ENCODE data around the gene CCDC87. TPM values are rescaled to one million over a fixed set of nuclear protein-coding genes. Genes with fewer than 3 reads are reported as not detected.

The CCDC87 gene
- total RNA-seq, 2 donors from 2014 or later = 0.19 to 0.50 TPM

DNA sequence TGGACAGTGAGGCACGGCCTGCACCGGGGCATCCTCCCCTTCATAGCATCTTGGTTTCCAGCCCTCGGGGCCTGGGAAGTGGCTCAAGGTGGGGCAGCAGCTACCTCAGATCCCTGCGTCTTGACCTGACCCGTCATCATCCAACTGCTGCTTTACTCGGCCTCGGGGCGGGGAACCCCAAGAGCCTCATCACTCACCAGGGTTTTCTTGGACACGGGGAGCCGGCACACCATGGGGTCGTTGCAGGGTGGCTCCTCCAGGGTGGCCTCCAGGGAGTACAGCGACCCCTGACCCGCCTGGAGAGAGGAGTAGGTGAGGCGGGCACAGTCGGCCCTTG lies 25.1 kb downstream of the CCDC87 start:
- no peaks in the 10 kb centered on the region for H3K36me3 Mint-ChIP-seq
- H3K9me3 Mint-ChIP-seq = no peaks in the 10 kb centered on the region
- DNase-seq (ENCODE audit: low spot score in 2 of 2) (no peak), ATAC-seq (peak in 1 of 2 donors; percentile 14)
- no peak overlapping the region for H3K27ac Mint-ChIP-seq

DNA sequence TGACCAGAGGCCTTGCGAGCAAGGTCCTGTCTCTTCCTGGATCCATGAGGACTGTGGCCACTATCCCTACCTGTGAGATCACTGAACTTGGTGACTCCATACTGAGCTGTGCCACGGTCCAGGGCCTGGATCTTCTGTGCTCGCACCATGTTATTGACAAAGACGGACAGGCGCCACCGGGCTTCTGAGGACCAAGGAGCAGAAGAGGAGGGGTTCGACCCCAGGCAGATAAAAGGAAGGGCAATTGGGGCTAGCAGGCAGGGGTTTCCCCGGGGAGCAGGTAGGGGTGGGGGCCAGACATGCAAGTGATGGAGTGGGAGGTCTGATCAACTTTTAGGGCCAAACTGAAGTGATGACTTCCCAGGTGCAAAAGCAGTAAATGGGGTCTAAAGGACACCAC lies 26.6 kb downstream of the CCDC87 start:
- Mint-ChIP-seq H3K27ac (no peak overlapping the region), H3K36me3 (no peaks in the 10 kb centered on the region), H3K9me3 (no peaks in the 10 kb centered on the region)
- ATAC-seq = no peak
- DNase-seq (ENCODE audit: low spot score in 2 of 2) = no peak

- DNase-seq (ENCODE audit: low spot score in 2 of 2) = no peak
- ATAC-seq = no peak
- Mint-ChIP-seq H3K36me3 (no peaks in the 10 kb centered on the region), H3K27ac (no peak overlapping the region), H3K9me3 (no peaks in the 10 kb centered on the region)
Measured at GRCh38 chr11:66564984-66565383, 27.9 kb downstream of the CCDC87 start.

- H3K9me3 Mint-ChIP-seq = no peaks in the 10 kb centered on the region
- no peak for DNase-seq (ENCODE audit: low spot score in 2 of 2)
- no peak overlapping the region for H3K27ac Mint-ChIP-seq
- no peak for ATAC-seq
- no peaks in the 10 kb centered on the region for H3K36me3 Mint-ChIP-seq
Measured at GRCh38 chr11:66564538-66564937, 28.3 kb downstream of the CCDC87 start.

- Mint-ChIP-seq H3K36me3 (no peaks in the 10 kb centered on the region), H3K27ac (no peak overlapping the region), H3K9me3 (no peaks in the 10 kb centered on the region)
- DNase-seq (ENCODE audit: low spot score in 2 of 2) (no peak), ATAC-seq (no peak)
Measured at GRCh38 chr11:66563832-66564231, 29.0 kb downstream of the CCDC87 start.

GRCh38 chr11:66562907-66563583 lies 29.8 kb downstream of the CCDC87 start:
- H3K9me3 Mint-ChIP-seq = no peaks in the 10 kb centered on the region
- H3K27ac Mint-ChIP-seq = no peak overlapping the region
- ATAC-seq = no peak
- no peaks in the 10 kb centered on the region for H3K36me3 Mint-ChIP-seq
- DNase-seq (ENCODE audit: low spot score in 2 of 2) = no peak

- Mint-ChIP-seq H3K9me3 (no peaks in the 10 kb centered on the region), H3K27ac (no peak overlapping the region), H3K36me3 (no peaks in the 10 kb centered on the region)
- no peak for DNase-seq (ENCODE audit: low spot score in 2 of 2)
- no peak for ATAC-seq
Measured at GRCh38 chr11:66562275-66562674, 30.6 kb downstream of the CCDC87 start.

GRCh38 chr11:66561975-66562248 lies 31.0 kb downstream of the CCDC87 start:
- ATAC-seq (no peak), DNase-seq (ENCODE audit: low spot score in 2 of 2) (no peak)
- Mint-ChIP-seq H3K9me3 (no peaks in the 10 kb centered on the region), H3K27ac (no peak overlapping the region), H3K36me3 (no peaks in the 10 kb centered on the region)

DNA sequence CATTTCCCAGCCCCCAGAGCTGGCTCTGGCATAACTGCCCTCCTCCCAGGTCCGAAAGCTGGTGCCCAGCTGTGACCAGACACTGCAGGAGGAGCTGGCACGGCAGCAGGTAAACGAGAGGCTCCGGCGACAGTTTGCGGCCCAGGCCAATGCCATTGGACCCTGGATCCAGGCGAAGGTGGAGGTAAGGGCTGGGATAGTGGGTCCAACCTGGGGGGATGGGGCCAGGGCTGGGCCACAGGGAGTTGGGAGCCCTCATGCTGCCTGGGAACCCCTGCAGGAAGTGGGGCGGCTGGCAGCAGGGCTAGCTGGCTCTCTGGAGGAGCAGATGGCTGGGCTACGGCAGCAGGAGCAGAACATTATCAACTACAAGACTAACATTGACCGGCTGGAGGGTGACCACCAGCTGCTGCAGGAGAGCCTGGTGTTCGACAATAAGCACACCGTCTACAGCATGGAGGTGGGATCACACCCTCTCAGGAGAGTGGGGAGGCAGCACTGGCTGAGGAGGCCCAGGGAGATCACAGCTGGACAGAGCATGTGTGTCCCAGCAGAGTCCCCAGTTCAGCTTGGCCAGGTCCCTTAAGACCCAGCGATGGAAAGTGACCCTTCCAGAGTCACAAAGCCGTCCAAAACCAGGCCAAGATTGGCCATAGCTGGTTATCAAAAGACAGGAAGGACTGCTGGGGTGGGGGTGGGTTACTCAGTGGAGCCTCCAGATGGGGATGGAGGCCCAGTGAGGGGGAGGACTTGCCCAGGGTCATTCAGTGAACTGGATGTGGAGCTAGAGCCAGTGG lies 31.5 kb downstream of the CCDC87 start:
- H3K27ac Mint-ChIP-seq = no peak overlapping the region

GRCh38 chr11:66559866-66560676 lies 32.8 kb downstream of the CCDC87 start:
- ATAC-seq (no peak), DNase-seq (ENCODE audit: low spot score in 2 of 2) (no peak)
- H3K9me3 Mint-ChIP-seq = no peaks in the 10 kb centered on the region
- H3K36me3 Mint-ChIP-seq = no peaks in the 10 kb centered on the region
- no peak overlapping the region for H3K27ac Mint-ChIP-seq

More for the DNA sequence above, 31.5 kb downstream of the CCDC87 start:
- Mint-ChIP-seq H3K36me3 (no peaks in the 10 kb centered on the region), H3K9me3 (no peaks in the 10 kb centered on the region)
- DNase-seq (ENCODE audit: low spot score in 2 of 2) = no peak
- ATAC-seq = no peak

- ATAC-seq (peak in 1 of 2 donors; percentile 71), DNase-seq (ENCODE audit: low spot score in 2 of 2) (no peak)
- H3K9me3 Mint-ChIP-seq = no peaks in the 10 kb centered on the region
- H3K27ac Mint-ChIP-seq = no peak overlapping the region
- H3K36me3 Mint-ChIP-seq = no peaks in the 10 kb centered on the region
Measured at GRCh38 chr11:66559142-66559865, 33.6 kb downstream of the CCDC87 start.

DNA sequence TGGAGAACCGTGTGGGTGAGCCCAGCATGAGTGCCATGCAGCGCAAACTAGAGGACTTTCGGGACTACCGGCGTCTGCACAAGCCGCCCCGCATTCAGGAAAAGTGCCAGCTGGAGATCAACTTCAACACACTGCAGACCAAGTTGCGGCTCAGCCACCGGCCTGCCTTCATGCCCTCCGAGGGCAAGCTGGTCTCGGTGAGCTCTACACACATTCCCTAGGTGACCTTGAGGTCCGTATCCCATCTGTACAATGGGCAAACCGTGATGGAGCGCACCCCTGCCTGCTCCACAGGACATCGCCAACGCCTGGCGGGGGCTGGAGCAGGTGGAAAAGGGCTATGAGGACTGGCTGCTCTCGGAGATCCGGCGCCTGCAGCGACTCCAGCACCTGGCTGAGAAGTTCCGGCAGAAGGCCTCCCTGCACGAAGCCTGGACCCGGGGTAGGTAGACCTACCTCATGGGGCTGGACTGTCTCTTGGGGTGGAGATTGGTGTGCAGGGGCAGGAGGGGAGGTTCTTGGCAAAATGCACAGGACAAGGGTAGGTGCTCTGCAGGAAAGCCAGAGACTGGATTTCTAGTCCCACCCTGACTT lies 35.0 kb downstream of the CCDC87 start:
- Mint-ChIP-seq H3K36me3 (no peaks in the 10 kb centered on the region), H3K9me3 (no peaks in the 10 kb centered on the region), H3K27ac (no peak overlapping the region)
- no peak for DNase-seq (ENCODE audit: low spot score in 2 of 2)
- ATAC-seq = no peak

- no peaks in the 10 kb centered on the region for H3K36me3 Mint-ChIP-seq
- H3K9me3 Mint-ChIP-seq = no peaks in the 10 kb centered on the region
- H3K27ac Mint-ChIP-seq = no peak overlapping the region
- ATAC-seq (no peak), DNase-seq (ENCODE audit: low spot score in 2 of 2) (no peak)
Measured at GRCh38 chr11:66556086-66556485, 36.8 kb downstream of the CCDC87 start.

DNA sequence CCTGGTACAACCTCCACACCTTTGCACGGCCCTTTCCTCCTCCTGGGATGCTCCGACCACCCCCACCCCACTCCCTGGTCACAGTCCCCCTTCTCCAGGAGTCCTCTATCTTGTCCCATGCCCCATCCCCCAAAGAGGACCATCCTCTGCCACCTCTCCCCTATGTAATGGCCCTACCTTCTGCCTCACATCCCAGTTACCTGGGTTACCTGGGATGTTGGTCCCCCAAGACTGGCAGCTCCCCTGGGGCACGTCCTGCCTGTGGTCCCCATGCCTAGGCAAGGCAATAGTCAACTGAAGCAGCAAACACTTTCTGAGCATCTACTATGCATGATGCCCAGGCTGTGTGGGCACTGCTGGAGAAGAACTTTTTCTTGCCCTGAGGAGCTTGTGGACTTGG lies 37.4 kb downstream of the CCDC87 start:
- no peak for DNase-seq (ENCODE audit: low spot score in 2 of 2)
- no peak overlapping the region for H3K27ac Mint-ChIP-seq
- ATAC-seq = no peak
- no peaks in the 10 kb centered on the region for H3K36me3 Mint-ChIP-seq
- no peaks in the 10 kb centered on the region for H3K9me3 Mint-ChIP-seq

- Mint-ChIP-seq H3K27ac (no peak overlapping the region), H3K9me3 (no peaks in the 10 kb centered on the region), H3K36me3 (no peaks in the 10 kb centered on the region)
- ATAC-seq (no peak), DNase-seq (ENCODE audit: low spot score in 2 of 2) (no peak)
Measured at GRCh38 chr11:66554602-66555001, 38.3 kb downstream of the CCDC87 start.

DNA sequence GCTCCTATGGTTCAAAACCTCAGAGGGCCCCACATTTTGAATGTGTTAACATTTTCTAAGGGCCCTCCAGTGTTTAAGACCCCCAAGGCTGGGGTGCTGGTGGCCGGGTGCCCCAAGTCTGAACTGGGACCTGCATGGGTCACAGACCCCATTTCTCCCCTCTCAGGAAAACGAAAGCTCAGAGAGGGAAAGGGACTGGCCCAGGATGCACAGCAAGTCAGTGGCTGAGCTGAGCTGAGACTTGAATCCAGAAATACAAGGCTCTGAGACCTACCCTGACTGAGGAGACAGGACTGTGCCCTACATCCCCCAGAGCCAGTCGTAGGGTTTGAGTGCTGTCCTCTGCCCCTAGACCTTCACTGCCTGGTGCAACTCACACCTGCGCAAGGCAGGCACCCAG lies 42.0 kb downstream of the CCDC87 start:
- no peak for DNase-seq (ENCODE audit: low spot score in 2 of 2)
- H3K36me3 Mint-ChIP-seq = no peaks in the 10 kb centered on the region
- H3K27ac Mint-ChIP-seq = no peak overlapping the region
- no peak for ATAC-seq
- H3K9me3 Mint-ChIP-seq = no peaks in the 10 kb centered on the region

- Mint-ChIP-seq H3K9me3 (no peaks in the 10 kb centered on the region), H3K27ac (no peak overlapping the region), H3K36me3 (peaks cover 0 to 4% of the 10 kb centered on the region in 2 donors)
- ATAC-seq (no peak), DNase-seq (ENCODE audit: low spot score in 2 of 2) (no peak)
Measured at GRCh38 chr11:66549696-66550095, 43.2 kb downstream of the CCDC87 start.
